HL-60 (cell line): ENCODE results near the gene ZSWIM6.

Experiments used
- DNase-seq, 2 experiments: peaks; one replicate each; pipeline ENCODE4 v3.0.0-alpha.2; 2010 to 2020; ENCODE audit warnings: low read depth in 1 of 2, low spot score in 1 of 2
- H3K27ac ChIP-seq: fragments of 250-450 bp; sonication (Bioruptor Pico); replicated peaks from 2 replicates; pipeline ENCODE4 v1.5.1; 2020; ENCODE audit warnings: mild to moderate bottlenecking, moderate library complexity
- H3K27me3 ChIP-seq: fragments of 250-450 bp; sonication (Bioruptor Pico); 2 replicates; pipeline ENCODE4 v1.5.1; 2021; ENCODE audit warnings: mild to moderate bottlenecking, moderate library complexity; ENCODE audit not compliant: insufficient read depth, poor library complexity, severe bottlenecking
- H3K4me3 ChIP-seq: replicated peaks from 2 replicates; pipeline ENCODE4 v1.5.1; 2011; ENCODE audit warnings: mild to moderate bottlenecking, control low read depth, low read length; ENCODE audit not compliant: insufficient read depth
- CTCF ChIP-seq: IDR thresholded peaks from one replicate; pipeline ENCODE4 v1.5.1; 2011; ENCODE audit warnings: low read length, control low read depth, inconsistent platforms; ENCODE audit not compliant: insufficient read depth
- GABPA ChIP-seq: IDR thresholded peaks from 2 replicates; pipeline ENCODE4 v1.6.1; 2012; ENCODE audit warnings: low read depth
- POLR2AphosphoS5 ChIP-seq: IDR thresholded peaks from 2 replicates; pipeline ENCODE4 v1.6.1; 2012; ENCODE audit warnings: low read depth
- REST ChIP-seq: IDR thresholded peaks from 2 replicates; pipeline ENCODE4 v1.6.1; 2012; ENCODE audit warnings: low read depth; ENCODE audit not compliant: insufficient replicate concordance
- SPI1 ChIP-seq: IDR thresholded peaks from 2 replicates; pipeline ENCODE4 v1.6.1; 2012; ENCODE audit warnings: low read depth, mild to moderate bottlenecking, borderline replicate concordance

Gene ZSWIM6

DNA sequence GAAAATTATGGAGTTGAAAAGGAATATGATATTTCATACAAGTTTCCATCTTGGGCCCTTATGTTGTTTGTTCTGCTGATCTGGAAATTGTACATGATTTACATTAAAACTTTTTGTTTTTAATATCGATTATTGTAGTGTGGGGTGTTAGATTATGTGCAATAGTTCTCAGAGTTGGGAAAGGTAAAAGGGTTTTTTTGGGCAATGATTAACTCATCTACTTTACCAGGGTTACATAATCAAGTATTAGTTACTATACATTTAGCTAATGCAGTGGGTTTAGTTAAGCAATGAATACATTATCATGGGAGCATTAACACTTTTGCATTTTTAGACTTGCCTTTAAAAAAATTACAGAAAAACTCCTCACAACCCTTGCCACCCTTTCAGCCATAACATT lies 134.0 kb downstream of the ZSWIM6 start:
- H3K4me3 ChIP-seq: no peak overlapping the region
- TF ChIP-seq REST (no peak), GABPA (no peak), POLR2AphosphoS5 (no peak), SPI1 (no peak), CTCF (no peak)
- no peaks in the 10 kb centered on the region for H3K27me3 ChIP-seq
- H3K27ac ChIP-seq: no peak overlapping the region
- no peak for DNase-seq

GRCh38 chr5:61467766-61468482 lies 135.9 kb downstream of the ZSWIM6 start:
- TF ChIP-seq POLR2AphosphoS5: no peak
- TF ChIP-seq CTCF: no peak
- TF ChIP-seq REST: no peak
- TF ChIP-seq SPI1: no peak
- TF ChIP-seq GABPA: no peak
- Histone ChIP-seq H3K4me3 (no peak overlapping the region), H3K27ac (no peak overlapping the region), H3K27me3 (no peaks in the 10 kb centered on the region)
- DNase-seq: no peak

DNA sequence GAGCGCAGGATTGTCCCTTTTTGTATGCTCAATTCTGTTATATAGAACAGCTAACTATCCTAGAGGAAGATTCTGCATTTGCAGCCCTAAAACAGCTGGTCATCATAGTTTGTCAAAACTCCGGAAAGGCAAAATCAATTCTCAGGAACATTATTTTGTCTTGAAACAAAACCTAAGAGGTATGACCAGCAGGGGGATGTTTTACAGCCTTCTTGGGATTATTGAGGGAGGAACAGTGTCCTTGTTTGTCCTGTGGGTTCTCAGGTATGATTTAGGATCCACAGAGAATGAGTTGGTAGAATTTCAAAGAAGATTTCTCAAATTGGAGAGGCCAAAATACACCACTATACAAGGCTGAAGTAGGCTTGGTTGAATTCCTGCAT lies 136.4 kb downstream of the ZSWIM6 start:
- no peak for DNase-seq

More for the DNA sequence above, 136.4 kb downstream of the ZSWIM6 start:
- Histone ChIP-seq H3K4me3 (no peak overlapping the region), H3K27me3 (no peaks in the 10 kb centered on the region), H3K27ac (no peak overlapping the region)
- TF ChIP-seq SPI1 (no peak), GABPA (no peak), CTCF (no peak), POLR2AphosphoS5 (no peak), REST (no peak)
